ENCODE measurements around the gene LCA5L. TPM values are rescaled to one million over a fixed set of nuclear protein-coding genes. Genes with fewer than 3 reads are reported as not detected.
"Not testable (repeated sequence)": the region's sequence is repeated elsewhere in the genome, so short reads cannot be mapped to it uniquely, and the experiment has no call there.

The LCA5L gene
- total RNA-seq, 1 donor from 2014 or later: 0.92 TPM

DNA sequence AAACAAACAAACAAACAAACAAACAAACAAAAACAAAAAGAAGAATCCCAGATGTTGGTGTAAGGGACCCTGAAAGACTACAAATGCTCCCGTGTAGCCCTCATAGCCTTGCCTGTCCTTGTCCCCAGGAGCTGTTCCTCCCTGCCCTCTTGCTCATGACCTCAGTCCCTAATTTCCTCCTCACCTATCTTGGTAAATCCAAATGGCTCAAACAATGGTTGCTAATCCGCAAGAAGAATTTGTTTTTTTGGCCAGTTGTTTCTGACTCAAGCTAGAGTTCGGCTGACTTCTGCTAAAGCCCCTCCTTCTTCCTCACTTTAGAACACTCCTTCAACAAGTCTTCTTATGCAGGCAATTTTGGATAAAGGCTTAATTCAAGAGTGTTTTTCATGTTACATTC is 15.6 kb downstream of the LCA5L start:
- TF ChIP-seq CTCF (IDR thresholded peaks at IDR 0.05): no peak
- H3K27ac Mint-ChIP-seq (ENCODE audit: unreplicated experiment): no peak overlapping the region
- no peaks in the 10 kb centered on the region for H3K36me3 Mint-ChIP-seq (ENCODE audit: low read depth)
- no peak for DNase-seq (ENCODE audit: low spot score)
- peaks cover 11% of the 10 kb centered on the region for H3K4me1 Mint-ChIP-seq (ENCODE audit: low read depth)
- H3K27me3 Mint-ChIP-seq (ENCODE audit: low read depth): no peaks in the 10 kb centered on the region
- no peak overlapping the region for H3K4me3 Mint-ChIP-seq (ENCODE audit: unreplicated experiment)
- no peaks in the 10 kb centered on the region for H3K9me3 Mint-ChIP-seq (ENCODE audit: low read depth)

- H3K27me3 Mint-ChIP-seq (ENCODE audit: low read depth): no peaks in the 10 kb centered on the region
Measured at GRCh38 chr21:39429445-39429844, 16.1 kb downstream of the LCA5L start.

DNA sequence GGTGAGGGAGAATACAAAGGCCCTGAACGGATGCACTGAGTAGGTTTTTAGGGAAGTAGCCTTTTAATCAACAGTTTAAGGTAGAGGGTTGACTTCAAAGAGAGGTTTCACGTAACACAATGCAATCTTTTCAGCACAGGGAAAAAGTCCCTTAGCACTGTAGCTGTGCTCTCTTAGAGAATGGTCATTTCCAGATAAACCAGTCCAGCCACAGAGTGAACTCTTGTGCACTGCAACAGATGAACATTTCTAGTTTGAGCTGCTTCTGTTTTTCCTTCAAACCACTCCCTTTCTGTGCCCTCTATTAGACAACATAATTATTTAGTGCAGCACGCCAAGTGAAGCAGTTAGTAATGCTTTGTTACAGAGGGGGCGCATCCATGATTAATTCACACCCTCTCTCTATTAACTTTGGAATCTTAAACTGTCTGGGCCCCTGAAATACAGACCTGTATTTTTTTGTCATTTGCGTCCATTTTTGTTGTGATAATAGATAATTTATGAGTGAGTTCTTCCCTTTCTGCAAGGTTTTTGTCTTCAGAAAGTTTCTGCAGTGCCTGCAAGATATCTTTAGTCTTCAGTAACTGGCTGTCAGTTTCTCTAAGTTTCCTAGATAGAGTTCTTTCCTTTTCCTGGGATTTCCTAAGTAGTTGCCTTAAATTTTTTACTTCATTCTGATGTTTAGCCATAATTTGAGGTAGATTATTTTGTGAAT is 22.9 kb downstream of the LCA5L start:
- Mint-ChIP-seq H3K27me3 (ENCODE audit: low read depth) (no peaks in the 10 kb centered on the region), H3K9me3 (ENCODE audit: low read depth) (no peaks in the 10 kb centered on the region), H3K36me3 (ENCODE audit: low read depth) (no peaks in the 10 kb centered on the region), H3K27ac (ENCODE audit: unreplicated experiment) (no peak overlapping the region), H3K4me3 (ENCODE audit: unreplicated experiment) (no peak overlapping the region), H3K4me1 (ENCODE audit: low read depth) (no peaks in the 10 kb centered on the region)
- no peak for TF ChIP-seq CTCF (IDR thresholded peaks at IDR 0.05)
- no peak for DNase-seq (ENCODE audit: low spot score)

More at GRCh38 chr21:39429445-39429844, 16.1 kb downstream of the LCA5L start:
- H3K36me3 Mint-ChIP-seq (ENCODE audit: low read depth): no peaks in the 10 kb centered on the region
- TF ChIP-seq CTCF (IDR thresholded peaks at IDR 0.05): no peak
- no peak overlapping the region for H3K4me3 Mint-ChIP-seq (ENCODE audit: unreplicated experiment)
- no peak overlapping the region for H3K27ac Mint-ChIP-seq (ENCODE audit: unreplicated experiment)
- H3K9me3 Mint-ChIP-seq (ENCODE audit: low read depth): no peaks in the 10 kb centered on the region
- peaks cover 11% of the 10 kb centered on the region for H3K4me1 Mint-ChIP-seq (ENCODE audit: low read depth)
- no peak for DNase-seq (ENCODE audit: low spot score)

DNA sequence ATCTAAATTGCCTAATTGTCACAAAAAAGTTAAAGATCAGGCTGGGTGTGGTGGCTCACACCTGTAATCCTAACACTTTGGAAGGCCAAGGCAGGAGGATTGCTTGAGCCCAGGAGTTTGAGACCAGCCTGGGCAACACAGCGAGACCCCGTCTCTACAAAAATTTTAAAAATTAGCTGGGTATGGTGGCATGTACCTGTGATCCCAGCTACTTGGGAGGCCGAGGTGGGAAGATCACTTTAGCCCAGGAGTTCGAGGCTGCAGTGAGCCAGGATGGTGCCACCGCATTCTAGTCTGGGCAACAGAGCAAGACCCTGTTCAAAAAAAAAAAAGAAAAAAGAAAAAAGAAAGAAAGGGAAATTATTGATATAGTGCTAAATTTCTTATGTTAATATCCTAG is 26.4 kb downstream of the LCA5L start:
- H3K36me3 Mint-ChIP-seq (ENCODE audit: low read depth); H3K27ac Mint-ChIP-seq (ENCODE audit: unreplicated experiment); H3K27me3 Mint-ChIP-seq (ENCODE audit: low read depth); H3K4me1 Mint-ChIP-seq (ENCODE audit: low read depth); H3K4me3 Mint-ChIP-seq (ENCODE audit: unreplicated experiment); H3K9me3 Mint-ChIP-seq (ENCODE audit: low read depth); DNase-seq (ENCODE audit: low spot score): not testable (repeated sequence)

DNA sequence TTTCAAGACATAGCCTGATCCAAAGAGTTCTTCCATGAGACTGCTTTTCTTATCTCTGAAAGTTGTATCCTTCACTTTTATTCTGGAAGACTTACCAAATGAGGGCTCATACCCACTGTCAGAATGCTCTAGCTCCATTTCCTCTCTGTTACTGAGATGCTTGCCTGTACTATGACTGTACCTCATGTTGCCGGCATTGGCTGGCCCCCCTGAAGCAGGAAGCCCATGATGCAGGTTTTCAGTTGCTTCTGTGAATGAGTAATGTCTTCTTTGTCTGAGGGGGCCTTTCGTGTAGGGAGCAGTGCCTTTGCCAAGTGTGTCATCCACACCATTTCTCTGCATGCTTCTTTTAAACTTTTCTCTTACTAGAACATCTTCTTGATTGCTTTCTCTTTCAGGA is 39.5 kb downstream of the LCA5L start:
- Mint-ChIP-seq H3K27me3 (ENCODE audit: low read depth) (no peaks in the 10 kb centered on the region), H3K4me3 (ENCODE audit: unreplicated experiment) (no peak overlapping the region), H3K27ac (ENCODE audit: unreplicated experiment) (no peak overlapping the region), H3K4me1 (ENCODE audit: low read depth) (no peaks in the 10 kb centered on the region), H3K36me3 (ENCODE audit: low read depth) (peaks cover 27% of the 10 kb centered on the region), H3K9me3 (ENCODE audit: low read depth) (peaks cover 9% of the 10 kb centered on the region)
- no peak for TF ChIP-seq CTCF (IDR thresholded peaks at IDR 0.05)
- no peak for DNase-seq (ENCODE audit: low spot score)

DNA sequence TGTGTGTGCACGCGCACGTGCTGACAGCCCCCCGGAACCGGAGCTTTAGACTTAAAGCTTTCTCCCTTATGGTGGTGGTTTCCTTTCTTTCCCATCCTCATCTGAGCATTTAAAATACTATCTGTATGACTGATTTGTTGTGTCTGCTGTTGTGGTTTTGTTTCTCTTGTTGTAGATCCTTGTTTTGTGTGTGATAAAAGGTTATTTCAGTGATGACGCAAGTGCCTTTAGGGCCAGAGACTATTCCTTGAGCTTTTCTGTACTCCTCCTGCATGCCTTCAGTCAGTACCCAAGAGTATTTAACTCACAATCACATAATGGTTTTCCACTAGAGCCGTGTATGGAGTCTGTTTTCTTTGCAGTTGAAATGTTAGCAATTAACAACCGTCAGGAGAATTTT is 45.4 kb downstream of the LCA5L start:
- Mint-ChIP-seq H3K4me3 (ENCODE audit: unreplicated experiment) (no peak overlapping the region), H3K27ac (ENCODE audit: unreplicated experiment) (no peak overlapping the region), H3K27me3 (ENCODE audit: low read depth) (no peaks in the 10 kb centered on the region), H3K9me3 (ENCODE audit: low read depth) (no peaks in the 10 kb centered on the region), H3K4me1 (ENCODE audit: low read depth) (no peaks in the 10 kb centered on the region), H3K36me3 (ENCODE audit: low read depth) (peaks cover 8% of the 10 kb centered on the region)
- DNase-seq (ENCODE audit: low spot score): no peak
- no peak for TF ChIP-seq CTCF (IDR thresholded peaks at IDR 0.05)

Measured in chondrocyte (in vitro differentiated cells).